GM23338 (cell line): ENCODE data around the gene WBP2NL. TPM values are rescaled to one million over a fixed set of nuclear protein-coding genes. Genes with fewer than 3 reads are reported as not detected.

Experiments
- ATAC-seq: fragments of 200-7000 bp; cut with Tn5 transposase; 3 replicates; pipeline ENCODE4 v1.9.1; 2020
- DNase-seq: peaks from one replicate; pipeline ENCODE4 v3.0.0-alpha.2; 2015; ENCODE audit warnings: low spot score
- H2AFZ ChIP-seq: fragments of 200-600 bp; sonication (generic); 2 replicates; pipeline ENCODE4 v1.8.0; 2016; ENCODE audit warnings: antibody characterized with exemption, mild to moderate bottlenecking, moderate library complexity
- H3F3A ChIP-seq: fragments of 200-600 bp; sonication (generic); replicated peaks from 2 replicates; pipeline ENCODE4 v1.8.0; 2017; ENCODE audit warnings: antibody characterized with exemption, mixed run types, low read depth
- H3K27ac ChIP-seq: fragments of 200-600 bp; sonication (generic); 2 replicates; pipeline ENCODE4 v1.6.1; 2016; ENCODE audit warnings: low read depth
- H3K27me3 ChIP-seq: fragments of 200-600 bp; sonication (generic); 2 replicates; pipeline ENCODE4 v1.8.0; 2016; ENCODE audit warnings: mild to moderate bottlenecking, mixed run types, moderate library complexity; ENCODE audit not compliant: insufficient read depth
- H3K36me3 ChIP-seq: fragments of 200-600 bp; sonication (generic); 2 replicates; pipeline ENCODE4 v1.8.0; 2016; ENCODE audit warnings: mild to moderate bottlenecking; ENCODE audit not compliant: insufficient read depth
- H3K4me1 ChIP-seq: fragments of 200-600 bp; sonication (generic); 2 replicates; pipeline ENCODE4 v1.8.0; 2016; ENCODE audit warnings: mild to moderate bottlenecking, moderate library complexity; ENCODE audit not compliant: insufficient read depth
- H3K4me2 ChIP-seq: fragments of 200-600 bp; sonication (generic); 2 replicates; pipeline ENCODE4 v1.7.1; 2017; ENCODE audit warnings: mixed run types
- H3K4me3 ChIP-seq: fragments of 200-600 bp; sonication (generic); 2 replicates; pipeline ENCODE4 v1.6.1; 2016; ENCODE audit warnings: mixed run types
- H3K79me2 ChIP-seq: fragments of 200-600 bp; sonication (generic); replicated peaks from 2 replicates; pipeline ENCODE4 v1.8.0; 2017; ENCODE audit warnings: mild to moderate bottlenecking; ENCODE audit not compliant: insufficient read depth
- H3K9me2 ChIP-seq: fragments of 200-600 bp; sonication (generic); 2 replicates; pipeline ENCODE4 v1.8.0; 2017; ENCODE audit not compliant: insufficient read depth
- H4K20me1 ChIP-seq: fragments of 200-600 bp; sonication (generic); replicated peaks from 2 replicates; pipeline ENCODE4 v1.8.0; 2017; ENCODE audit warnings: mild to moderate bottlenecking; ENCODE audit not compliant: insufficient read depth
- H3K27ac Mint-ChIP-seq: 2 replicates; pipeline ENCODE4 v1.8.0; 2020; ENCODE audit warnings: inconsistent platforms, mild to moderate bottlenecking, moderate library complexity, mixed read lengths
- H3K27me3 Mint-ChIP-seq: 3 replicates; pipeline ENCODE4 v1.8.0; 2022; ENCODE audit warnings: low read depth, mild to moderate bottlenecking, moderate library complexity, mixed read lengths, inconsistent platforms; ENCODE audit not compliant: insufficient read depth, poor library complexity
- H3K36me3 Mint-ChIP-seq: 3 replicates; pipeline ENCODE4 v1.8.0; 2021; ENCODE audit warnings: low read depth, mild to moderate bottlenecking, inconsistent platforms, moderate library complexity, mixed read lengths
- H3K4me1 Mint-ChIP-seq: 3 replicates; pipeline ENCODE4 v1.8.0; 2020; ENCODE audit warnings: mild to moderate bottlenecking, inconsistent platforms, mixed read lengths
- H3K4me3 Mint-ChIP-seq: 3 replicates; pipeline ENCODE4 v1.8.0; 2021; ENCODE audit warnings: moderate library complexity, mild to moderate bottlenecking, inconsistent platforms, mixed read lengths
- H3K9me3 Mint-ChIP-seq: 3 replicates; pipeline ENCODE4 v1.8.0; 2020; ENCODE audit warnings: moderate library complexity, mild to moderate bottlenecking, inconsistent platforms, mixed read lengths
- CREB1 ChIP-seq: fragments of 250-450 bp; sonication (Bioruptor Pico); IDR thresholded peaks from 2 replicates; pipeline ENCODE4 v1.5.0; 2020; ENCODE audit warnings: low read depth, mild to moderate bottlenecking, moderate library complexity
- CTCF ChIP-seq, 2 experiments: fragments of 200-600 bp in 1 of 2; sonication (generic) in 1 of 2; conservative IDR thresholded peaks; 2 replicates each; pipeline versions ENCODE4 v1.5.1 to v1.6.1; 2016 to 2017; ENCODE audit warnings: antibody characterized with exemption in 2 of 2, low read depth in 2 of 2, mild to moderate bottlenecking in 2 of 2, moderate library complexity in 1 of 2
- ETS1 ChIP-seq: IDR thresholded peaks from 2 replicates; pipeline ENCODE4 v1.6.1; 2016; ENCODE audit warnings: antibody characterized with exemption
- EZH2 ChIP-seq: fragments of 200-600 bp; sonication (generic); IDR thresholded peaks from one replicate; pipeline ENCODE4 v1.8.0; 2017; ENCODE audit warnings: antibody characterized with exemption, mild to moderate bottlenecking, low read depth; ENCODE audit not compliant: unreplicated experiment
- EZH2phosphoT487 ChIP-seq: fragments of 200-600 bp; sonication (generic); IDR thresholded peaks from one replicate; pipeline ENCODE4 v1.8.1; 2018; ENCODE audit warnings: antibody characterized with exemption; ENCODE audit not compliant: unreplicated experiment
- JUNB ChIP-seq: IDR thresholded peaks from one replicate; pipeline ENCODE4 v1.6.1; 2016; ENCODE audit warnings: antibody characterized with exemption; ENCODE audit not compliant: unreplicated experiment
- NANOG ChIP-seq: IDR thresholded peaks from 2 replicates; pipeline ENCODE4 v1.6.1; 2016; ENCODE audit warnings: antibody characterized with exemption, borderline replicate concordance
- POLR2AphosphoS5 ChIP-seq: IDR thresholded peaks from 2 replicates; pipeline ENCODE4 v1.6.1; 2016; ENCODE audit warnings: antibody characterized with exemption, low read depth
- REST ChIP-seq: IDR thresholded peaks from one replicate; pipeline ENCODE4 v1.6.1; 2018; ENCODE audit warnings: antibody characterized with exemption; ENCODE audit not compliant: unreplicated experiment
- STAT1 ChIP-seq: IDR thresholded peaks from one replicate; pipeline ENCODE4 v1.6.1; 2016; ENCODE audit warnings: antibody characterized with exemption; ENCODE audit not compliant: unreplicated experiment
- ZNF114 ChIP-seq: fragments of 250-450 bp; sonication (Bioruptor Pico); IDR thresholded peaks from 2 replicates; pipeline ENCODE4 v1.5.0; 2020; ENCODE audit warnings: mild to moderate bottlenecking, moderate library complexity
- ZNF331 ChIP-seq: fragments of 250-450 bp; sonication (Bioruptor Pico); IDR thresholded peaks from 2 replicates; pipeline ENCODE4 v1.5.0; 2020; ENCODE audit warnings: low read depth, mild to moderate bottlenecking, moderate library complexity
- ZNF462 ChIP-seq: fragments of 250-450 bp; sonication (Bioruptor Pico); IDR thresholded peaks from 2 replicates; pipeline ENCODE4 v1.5.0; 2020; ENCODE audit warnings: mild to moderate bottlenecking, moderate library complexity
- polyA plus RNA-seq: library from polyadenylated mRNA; unstranded; fragments of >200 nt; fragmentation: Nextera tagmentation; extraction: Ambion mirVana; gene quantifications from 2 replicates; pipeline ENCODE4 v1.2.1, GENCODE V29; 2016
- total RNA-seq: library from RNA; depleted of rRNA; stranded (reverse); fragments of >200 nt; shearing (Covaris generic); gene quantifications from 2 replicates; pipeline ENCODE4 v1.2.3, GENCODE V29; 2014

Gene WBP2NL
- total and polyA plus RNA-seq, 2 experiments from 2014 or later, result 0.14 TPM; not detected in 1

- Histone ChIP-seq H3K79me2 (peaks cover 7% of the 10 kb centered on the region; the same call in 1 of the 2 replicates), H2AFZ (no peak overlapping the region), H3K4me2 (no peak overlapping the region), H3K9me2 (no peaks in the 10 kb centered on the region), H3K4me3 (no peak overlapping the region), H3K4me1 (peaks cover 19% of the 10 kb centered on the region; the same call in 1 of the 2 replicates), H4K20me1 (no peaks in the 10 kb centered on the region), H3K36me3 (no peaks in the 10 kb centered on the region), H3K27ac (no peak overlapping the region), H3K27me3 (peaks cover 11% of the 10 kb centered on the region), H3F3A (peaks cover 7% of the 10 kb centered on the region)
- ATAC-seq, result no peak
- H3K9me3 Mint-ChIP-seq, result no peaks in the 10 kb centered on the region; the same call in 2 of the 3 replicates
- no peak for DNase-seq
- no peak overlapping the region for H3K27ac Mint-ChIP-seq
- peaks cover 3% of the 10 kb centered on the region for H3K36me3 Mint-ChIP-seq
- no peak overlapping the region; the same call in 2 of the 3 replicates for H3K4me3 Mint-ChIP-seq
- TF ChIP-seq REST, result no peak
- no peak for TF ChIP-seq NANOG
- no peak for TF ChIP-seq POLR2AphosphoS5
- no peak for TF ChIP-seq CREB1
- TF ChIP-seq EZH2phosphoT487, result no peak
- TF ChIP-seq JUNB, result no peak
- no peak for TF ChIP-seq CTCF (conservative IDR thresholded peaks at IDR 0.05; ENCODE audit: low read depth in 2 of 2)
- TF ChIP-seq EZH2, result no peak
- TF ChIP-seq ZNF462 (CRISPR knock-in tag), result no peak
- no peak for TF ChIP-seq STAT1
- no peak for TF ChIP-seq ETS1
- no peak for TF ChIP-seq ZNF331 (CRISPR knock-in tag)
- no peak for TF ChIP-seq ZNF114 (CRISPR knock-in tag)
- H3K4me1 Mint-ChIP-seq, result peaks cover 32% of the 10 kb centered on the region
- H3K27me3 Mint-ChIP-seq, result peaks cover 15% of the 10 kb centered on the region
Measured at GRCh38 chr22:42076764-42077485, 78.3 kb downstream of the WBP2NL start.
